Upper lobe of left lung (tissue), 6 donors: ENCODE results near the gene EIF1. TPM values are rescaled to one million over a fixed set of nuclear protein-coding genes. Genes with fewer than 3 reads are reported as not detected.

ENCODE experiments used
- ATAC-seq, 2 donors: fragments of 200-7000 bp; cut with Tn5 transposase; one replicate each; pipeline ENCODE4 v1.9.1; 2022; ENCODE audit warnings: mild to moderate bottlenecking in 2 of 2, moderate library complexity in 2 of 2; ENCODE audit not compliant: low FRiP score in 2 of 2
- DNase-seq, 2 donors: peaks; one replicate each; pipeline ENCODE4 v3.0.0-alpha.2; 2019 to 2020
- H3K27ac ChIP-seq, 4 donors: fragments of 200-600 bp; sonication (generic); one replicate each; pipeline ENCODE4 v1.5.1; 2016 to 2019
- H3K27me3 ChIP-seq, 4 donors: fragments of 200-600 bp; sonication (generic); one replicate each; pipeline ENCODE4 v1.5.1; 2017 to 2019
- H3K36me3 ChIP-seq, 4 donors: fragments of 200-600 bp; sonication (generic); one replicate each; pipeline ENCODE4 v1.5.1; 2016 to 2019
- H3K4me1 ChIP-seq, 4 donors: fragments of 200-600 bp; sonication (generic); one replicate each; pipeline ENCODE4 v1.5.1; 2018 to 2019
- H3K4me3 ChIP-seq, 4 donors: fragments of 200-600 bp; sonication (generic); one replicate each; pipeline ENCODE4 v1.5.1; 2017 to 2019; ENCODE audit warnings: mild to moderate bottlenecking in 2 of 4, moderate library complexity in 1 of 4
- H3K9me3 ChIP-seq, 4 donors: fragments of 200-600 bp; sonication (generic); one replicate each; pipeline ENCODE4 v1.5.1; 2018 to 2019
- CTCF ChIP-seq, 6 experiments: fragments of 450-650 bp in 4 of 6; fragments of 200-600 bp in 2 of 6; sonication (generic) in 2 of 6; IDR thresholded peaks; one replicate each; pipeline ENCODE4 v1.5.1; 2016 to 2019; ENCODE audit warnings: antibody characterized with exemption in 6 of 6
- EP300 ChIP-seq, 4 donors: sonication (generic); formaldehyde crosslinking; IDR thresholded peaks; one replicate each; pipeline ENCODE4 v1.5.1; 2017; ENCODE audit warnings: antibody characterized with exemption in 4 of 4, control low read depth in 2 of 4
- POLR2A ChIP-seq, 4 donors: fragments of 450-650 bp; IDR thresholded peaks; one replicate each; pipeline ENCODE4 v1.5.1; 2016 to 2017; ENCODE audit warnings: antibody characterized with exemption in 4 of 4, mild to moderate bottlenecking in 2 of 4
- POLR2AphosphoS5 ChIP-seq, 2 donors: sonication (generic); formaldehyde crosslinking; IDR thresholded peaks; one replicate each; pipeline ENCODE4 v1.5.1; 2017; ENCODE audit warnings: antibody characterized with exemption in 2 of 2
- WGBS, 2 donors: methylation state at CpG; one replicate each; pipeline ENCODE4 v1.1.5; 2017 to 2018; 5-methylcytosine and 5-hydroxymethylcytosine counted together
- total RNA-seq, 6 donors: library from RNA; depleted of rRNA in 4 of 6; stranded (reverse); fragments of >200 nt in 4 of 6; gene quantifications; one replicate each; pipeline versions ENCODE4 v1.1.0 to v1.2.1, GENCODE V29; 2016 to 2021
- donor health status: DM: no; HTN: no; CAD: no; lungs with moderate emphysema.
- donor health status: DM: no; HTN: yes; CAD: no; lungs with severe emphysema.

EIF1 gene
- total RNA-seq, 6 donors from 2014 or later: 109 to 998 (median 405) TPM

GRCh38 chr17:41656249-41657023, 32.2 kb upstream of the EIF1 start:
- Histone ChIP-seq H3K27ac (peak overlapping the region; percentile 84 to 89 (median 86)), H3K9me3 (no peaks in the 10 kb centered on the region), H3K4me1 (peaks cover 13 to 64% (median 30%) of the 10 kb centered on the region in 4 donors), H3K4me3 (no peak overlapping the region), H3K36me3 (no peaks in the 10 kb centered on the region), H3K27me3 (no peaks in the 10 kb centered on the region)
- TF ChIP-seq POLR2A (IDR thresholded peaks at IDR 0.05): no peak
- no peak for TF ChIP-seq CTCF (IDR thresholded peaks at IDR 0.05)
- TF ChIP-seq EP300 (IDR thresholded peaks at IDR 0.05): no peak
- no peak for TF ChIP-seq POLR2AphosphoS5 (IDR thresholded peaks at IDR 0.05)
- WGBS, 2 donors: 71 to 76% methylated on average over 9 to 14 of the region's 16 CpGs
- DNase-seq (no peak), ATAC-seq (no peak)

GRCh38 chr17:41657176-41657754, 31.4 kb upstream of the EIF1 start:
- H3K27me3 ChIP-seq: no peaks in the 10 kb centered on the region
- H3K4me3 ChIP-seq: no peak overlapping the region
- peaks cover 8 to 56% (median 26%) of the 10 kb centered on the region in 4 donors for H3K4me1 ChIP-seq
- H3K9me3 ChIP-seq: no peaks in the 10 kb centered on the region
- DNase-seq: no peak
- TF ChIP-seq POLR2A (IDR thresholded peaks at IDR 0.05): no peak
- TF ChIP-seq CTCF (IDR thresholded peaks at IDR 0.05): no peak
- TF ChIP-seq EP300 (IDR thresholded peaks at IDR 0.05): no peak
- TF ChIP-seq POLR2AphosphoS5 (IDR thresholded peaks at IDR 0.05): no peak
- WGBS, 2 donors: 75 to 89% methylated on average over 7 to 16 of the region's 16 CpGs
- no peaks in the 10 kb centered on the region for H3K36me3 ChIP-seq
- H3K27ac ChIP-seq: peak overlapping the region; percentile 84 to 89 (median 86)
- no peak for ATAC-seq

GRCh38 chr17:41657936-41658335, 30.7 kb upstream of the EIF1 start:
- Histone ChIP-seq H3K4me1 (peaks cover 8 to 50% (median 23%) of the 10 kb centered on the region in 4 donors), H3K9me3 (no peaks in the 10 kb centered on the region), H3K27me3 (no peaks in the 10 kb centered on the region), H3K27ac (peak overlapping the region; percentile 35 to 87 (median 85)), H3K4me3 (no peak overlapping the region), H3K36me3 (no peaks in the 10 kb centered on the region)
- TF ChIP-seq POLR2AphosphoS5 (IDR thresholded peaks at IDR 0.05) (no peak), CTCF (IDR thresholded peaks at IDR 0.05) (no peak), EP300 (IDR thresholded peaks at IDR 0.05) (no peak)
- 88 to 91% methylated on average over 5 to 11 of the region's 12 CpGs for WGBS, 2 donors
- ATAC-seq (no peak), DNase-seq (no peak)

- Histone ChIP-seq H3K36me3 (no peaks in the 10 kb centered on the region), H3K4me1 (peaks cover 8 to 42% (median 17%) of the 10 kb centered on the region in 4 donors), H3K4me3 (no peak overlapping the region), H3K27me3 (no peaks in the 10 kb centered on the region), H3K27ac (peak overlapping the region in 3 of 4 donors; percentile 35 to 86 (median 84)), H3K9me3 (no peaks in the 10 kb centered on the region)
- WGBS, 2 donors: 74 to 86% methylated on average over 1 to 4 of the region's 5 CpGs
- ATAC-seq (no peak), DNase-seq (no peak)
- TF ChIP-seq CTCF (IDR thresholded peaks at IDR 0.05): no peak
- no peak for TF ChIP-seq POLR2A (IDR thresholded peaks at IDR 0.05)
- TF ChIP-seq EP300 (IDR thresholded peaks at IDR 0.05): no peak
- TF ChIP-seq POLR2AphosphoS5 (IDR thresholded peaks at IDR 0.05): no peak
These were observed 29.8 kb upstream of the EIF1 start for GRCh38 chr17:41658846-41659245.
